ENCODE data around the gene JAZF1. TPM values are rescaled to one million over a fixed set of nuclear protein-coding genes. Genes with fewer than 3 reads are reported as not detected.

The JAZF1 gene
- total and polyA plus RNA-seq, 4 donors: 5.2 to 16.5 (median 10.7) TPM

DNA sequence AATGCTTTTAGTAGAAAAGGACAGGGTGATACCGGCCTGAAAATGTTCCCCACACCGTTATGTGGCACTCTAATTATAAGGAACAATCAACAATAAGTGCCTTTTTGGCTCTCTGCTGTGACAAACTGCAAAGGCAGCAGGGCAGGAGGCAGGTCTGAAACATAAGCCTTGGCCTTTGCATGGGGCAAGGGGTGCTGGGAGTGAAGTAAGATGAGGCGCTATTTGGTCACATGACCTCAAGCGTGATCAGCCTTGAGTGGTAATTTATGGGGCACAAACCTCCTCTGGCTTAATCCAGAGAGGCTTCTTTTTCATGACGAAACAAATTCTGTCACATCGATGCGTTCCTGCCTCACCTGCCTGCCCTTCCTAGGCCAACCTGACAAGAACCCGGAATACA lies 237.9 kb downstream of the JAZF1 start:
- TF ChIP-seq, protein P1, sequence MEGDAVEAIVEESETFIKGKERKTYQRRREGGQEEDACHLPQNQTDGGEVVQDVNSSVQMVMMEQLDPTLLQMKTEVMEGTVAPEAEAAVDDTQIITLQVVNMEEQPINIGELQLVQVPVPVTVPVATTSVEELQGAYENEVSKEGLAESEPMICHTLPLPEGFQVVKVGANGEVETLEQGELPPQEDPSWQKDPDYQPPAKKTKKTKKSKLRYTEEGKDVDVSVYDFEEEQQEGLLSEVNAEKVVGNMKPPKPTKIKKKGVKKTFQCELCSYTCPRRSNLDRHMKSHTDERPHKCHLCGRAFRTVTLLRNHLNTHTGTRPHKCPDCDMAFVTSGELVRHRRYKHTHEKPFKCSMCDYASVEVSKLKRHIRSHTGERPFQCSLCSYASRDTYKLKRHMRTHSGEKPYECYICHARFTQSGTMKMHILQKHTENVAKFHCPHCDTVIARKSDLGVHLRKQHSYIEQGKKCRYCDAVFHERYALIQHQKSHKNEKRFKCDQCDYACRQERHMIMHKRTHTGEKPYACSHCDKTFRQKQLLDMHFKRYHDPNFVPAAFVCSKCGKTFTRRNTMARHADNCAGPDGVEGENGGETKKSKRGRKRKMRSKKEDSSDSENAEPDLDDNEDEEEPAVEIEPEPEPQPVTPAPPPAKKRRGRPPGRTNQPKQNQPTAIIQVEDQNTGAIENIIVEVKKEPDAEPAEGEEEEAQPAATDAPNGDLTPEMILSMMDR (IDR thresholded peaks at IDR 0.05; ENCODE audit: control extremely low read depth, extremely low read depth): no peak
- peaks cover 0 to 9% (median 0%) of the 10 kb centered on the region in 5 donors for H3K4me1 ChIP-seq (ENCODE audit: control insufficient read depth in 5 of 5, insufficient read depth in 5 of 5, low read length in 5 of 5)
- no peak overlapping the region for H3K4me3 ChIP-seq
- no peaks in the 10 kb centered on the region for H3K27me3 ChIP-seq (ENCODE audit: control insufficient read depth in 3 of 3, insufficient read depth in 3 of 3, low read length in 2 of 3)
- H3K9ac ChIP-seq (ENCODE audit: insufficient read depth in 1 of 2, low read length in 2 of 2): no peak overlapping the region
- no peaks in the 10 kb centered on the region for H3K36me3 ChIP-seq (ENCODE audit: control insufficient read depth in 4 of 4, insufficient read depth in 4 of 4, low read length in 4 of 4)
- ATAC-seq (ENCODE audit: insufficient read depth, low FRiP score): no peak
- H3K9me3 ChIP-seq (ENCODE audit: control insufficient read depth in 4 of 4, insufficient read depth in 3 of 4, low read length in 3 of 4): no peaks in the 10 kb centered on the region
- WGBS, 2 donors: 96% methylated on average over 8 of the region's 8 CpGs
- no peak overlapping the region for H3K27ac ChIP-seq (ENCODE audit: low read depth in 1 of 2, low read length in 1 of 2)
- no peak for DNase-seq

DNA sequence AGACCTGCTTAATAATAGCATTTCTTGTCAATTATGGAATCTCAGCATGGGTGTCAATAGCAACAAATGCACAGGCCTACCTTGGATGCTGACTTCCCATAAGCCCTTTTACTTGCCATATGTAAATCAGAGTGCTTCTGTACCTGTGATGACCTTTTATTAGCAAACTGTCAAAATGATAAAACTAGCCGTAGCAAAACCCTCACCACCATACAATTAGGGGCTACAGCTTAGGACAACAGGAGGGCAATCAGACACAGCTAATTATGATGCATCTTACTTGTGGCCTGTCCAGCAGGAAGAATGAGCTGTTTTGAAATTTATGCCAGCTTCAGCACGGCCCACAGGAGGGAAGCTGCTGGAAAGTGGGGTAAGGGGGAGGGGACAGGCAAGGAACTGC lies 239.1 kb downstream of the JAZF1 start:
- WGBS, 2 donors: 65 to 79% methylated on average over 2 of the region's 2 CpGs
- DNase-seq (no peak), ATAC-seq (ENCODE audit: insufficient read depth, low FRiP score) (no peak)
- no peak overlapping the region for H3K27ac ChIP-seq (ENCODE audit: low read depth in 1 of 2, low read length in 1 of 2)
- H3K4me1 ChIP-seq (ENCODE audit: control insufficient read depth in 5 of 5, insufficient read depth in 5 of 5, low read length in 5 of 5): peaks cover 0 to 10% (median 0%) of the 10 kb centered on the region in 5 donors
- no peak overlapping the region for H3K4me3 ChIP-seq
- H3K27me3 ChIP-seq (ENCODE audit: control insufficient read depth in 3 of 3, insufficient read depth in 3 of 3, low read length in 2 of 3): no peaks in the 10 kb centered on the region
- H3K9me3 ChIP-seq (ENCODE audit: control insufficient read depth in 4 of 4, insufficient read depth in 3 of 4, low read length in 3 of 4): no peaks in the 10 kb centered on the region
- TF ChIP-seq, protein P1 (IDR thresholded peaks at IDR 0.05; ENCODE audit: control extremely low read depth, extremely low read depth): no peak
- H3K36me3 ChIP-seq (ENCODE audit: control insufficient read depth in 4 of 4, insufficient read depth in 4 of 4, low read length in 4 of 4): no peaks in the 10 kb centered on the region
- H3K9ac ChIP-seq (ENCODE audit: insufficient read depth in 1 of 2, low read length in 2 of 2): no peak overlapping the region

GRCh38 chr7:27940341-27940740 lies 240.3 kb downstream of the JAZF1 start:
- H3K27ac ChIP-seq (ENCODE audit: low read depth in 1 of 2, low read length in 1 of 2): no peak overlapping the region
- no peak overlapping the region for H3K4me3 ChIP-seq
- ATAC-seq (ENCODE audit: insufficient read depth, low FRiP score): no peak
- H3K9me3 ChIP-seq (ENCODE audit: control insufficient read depth in 4 of 4, insufficient read depth in 3 of 4, low read length in 3 of 4): no peaks in the 10 kb centered on the region
- 86 to 92% methylated on average over 9 of the region's 9 CpGs for WGBS, 2 donors
- TF ChIP-seq, protein P1 (IDR thresholded peaks at IDR 0.05; ENCODE audit: control extremely low read depth, extremely low read depth): no peak
- no peaks in the 10 kb centered on the region for H3K36me3 ChIP-seq (ENCODE audit: control insufficient read depth in 4 of 4, insufficient read depth in 4 of 4, low read length in 4 of 4)
- peaks cover 0 to 13% (median 0%) of the 10 kb centered on the region in 5 donors for H3K4me1 ChIP-seq (ENCODE audit: control insufficient read depth in 5 of 5, insufficient read depth in 5 of 5, low read length in 5 of 5)
- H3K27me3 ChIP-seq (ENCODE audit: control insufficient read depth in 3 of 3, insufficient read depth in 3 of 3, low read length in 2 of 3): no peaks in the 10 kb centered on the region
- H3K9ac ChIP-seq (ENCODE audit: insufficient read depth in 1 of 2, low read length in 2 of 2): no peak overlapping the region
- DNase-seq: no peak

DNA sequence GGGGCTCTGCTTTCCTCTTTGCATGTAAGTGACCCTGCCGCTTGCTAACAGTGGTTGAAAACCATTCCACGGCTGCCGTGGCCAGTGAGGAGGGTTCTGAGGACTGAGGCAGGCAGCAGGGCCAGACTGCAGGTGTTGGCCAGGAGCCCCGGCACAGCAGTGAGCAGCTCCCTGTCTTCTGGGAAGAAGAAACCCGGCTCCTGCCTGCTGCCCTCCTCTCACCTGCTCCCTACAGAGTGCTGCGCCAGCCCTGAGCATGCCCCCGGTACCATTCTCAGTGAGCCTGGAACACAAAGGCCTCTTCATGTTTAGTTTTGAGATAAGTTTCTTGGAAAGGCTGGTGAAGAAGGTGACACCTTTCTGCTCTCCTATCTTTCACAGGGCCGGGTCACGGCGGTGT lies 240.7 kb downstream of the JAZF1 start:
- no peak overlapping the region for H3K4me3 ChIP-seq
- no peaks in the 10 kb centered on the region for H3K36me3 ChIP-seq (ENCODE audit: control insufficient read depth in 4 of 4, insufficient read depth in 4 of 4, low read length in 4 of 4)
- H3K27me3 ChIP-seq (ENCODE audit: control insufficient read depth in 3 of 3, insufficient read depth in 3 of 3, low read length in 2 of 3): no peaks in the 10 kb centered on the region
- no peaks in the 10 kb centered on the region for H3K9me3 ChIP-seq (ENCODE audit: control insufficient read depth in 4 of 4, insufficient read depth in 3 of 4, low read length in 3 of 4)
- ATAC-seq (ENCODE audit: insufficient read depth, low FRiP score): no peak
- WGBS, 2 donors: 95 to 96% methylated on average over 10 of the region's 10 CpGs
- no peak overlapping the region for H3K9ac ChIP-seq (ENCODE audit: insufficient read depth in 1 of 2, low read length in 2 of 2)
- DNase-seq: no peak
- H3K4me1 ChIP-seq (ENCODE audit: control insufficient read depth in 5 of 5, insufficient read depth in 5 of 5, low read length in 5 of 5): peaks cover 0 to 14% (median 0%) of the 10 kb centered on the region in 5 donors
- TF ChIP-seq, protein P1 (IDR thresholded peaks at IDR 0.05; ENCODE audit: control extremely low read depth, extremely low read depth): no peak
- H3K27ac ChIP-seq (ENCODE audit: low read depth in 1 of 2, low read length in 1 of 2): no peak overlapping the region

Data from lung (tissue), 12 donors.